K562 (cell line): ENCODE data around the gene CCDC85C.

Experiments used
- KAT7 ChIP-seq: sonication (generic); formaldehyde crosslinking; IDR thresholded peaks from 2 replicates; pipeline ENCODE4 v1.8.0; 2022; ENCODE audit warnings: missing genetic modification reagents, mild to moderate bottlenecking, borderline replicate concordance
- SMARCC2 ChIP-seq: fragments of 450-650 bp; IDR thresholded peaks from 2 replicates; pipeline ENCODE4 v1.6.1; 2017; ENCODE audit warnings: antibody characterized with exemption, moderate library complexity, mild to moderate bottlenecking, low read depth
- SMC3 ChIP-seq: conservative IDR thresholded peaks from 2 replicates; pipeline ENCODE4 v1.6.1; 2011; ENCODE audit warnings: low read depth, low read length, improper control_type of control experiment; ENCODE audit not compliant: insufficient read depth
- TF ChIP-seq, protein P1 (sequence below), 3 experiments: IDR thresholded peaks in 2 of 3; conservative IDR thresholded peaks in 1 of 3; 2 replicates each; pipeline ENCODE4 v1.5.1; 2011 to 2012; ENCODE audit warnings: low read length in 3 of 3, mild to moderate bottlenecking in 3 of 3, control low read depth in 2 of 3, improper control_type of control experiment in 1 of 3, inconsistent platforms in 1 of 3, low read depth in 1 of 3, mixed read lengths in 1 of 3, moderate library complexity in 1 of 3; ENCODE audit not compliant: insufficient read depth in 2 of 3

DNA sequence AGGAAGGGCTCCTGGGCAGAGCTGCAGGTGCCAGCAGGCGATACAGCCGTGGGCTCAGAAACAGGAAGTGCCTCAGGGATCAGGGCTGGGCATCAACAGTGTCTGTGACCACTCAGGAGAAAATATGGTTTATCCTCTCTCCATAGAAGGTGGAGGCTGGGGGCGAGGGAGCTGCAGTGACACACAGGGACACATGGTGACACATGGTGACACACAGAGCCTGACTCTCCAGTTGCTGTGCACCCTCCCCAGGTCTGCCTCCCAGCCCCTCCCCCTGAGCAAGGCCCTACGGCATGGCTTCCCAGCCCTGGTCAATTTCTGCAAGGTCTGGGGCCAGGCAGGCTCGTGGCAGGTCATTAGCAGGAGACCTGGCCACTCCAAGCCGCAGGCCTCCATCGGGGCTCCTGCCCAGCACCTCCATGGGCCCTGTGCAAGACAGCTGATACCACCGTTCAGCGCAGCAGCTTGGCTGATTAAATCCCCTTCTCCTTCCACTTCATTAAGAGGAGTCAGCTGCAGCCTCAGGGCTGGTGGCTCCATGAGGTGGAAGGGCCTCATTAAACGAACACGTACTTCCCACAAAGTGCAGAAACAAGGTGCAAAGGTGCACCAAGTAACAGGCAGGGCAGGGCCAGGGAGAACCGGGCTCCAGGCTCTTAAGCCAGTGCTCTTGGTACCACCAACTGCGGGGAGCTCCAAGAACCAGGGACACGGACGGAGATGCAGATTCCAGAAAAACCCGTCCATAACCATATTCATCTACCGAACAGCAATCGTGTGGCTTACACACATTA lies 62.1 kb downstream of the CCDC85C start:
- TF ChIP-seq KAT7, result no peak
- TF ChIP-seq, protein P1, sequence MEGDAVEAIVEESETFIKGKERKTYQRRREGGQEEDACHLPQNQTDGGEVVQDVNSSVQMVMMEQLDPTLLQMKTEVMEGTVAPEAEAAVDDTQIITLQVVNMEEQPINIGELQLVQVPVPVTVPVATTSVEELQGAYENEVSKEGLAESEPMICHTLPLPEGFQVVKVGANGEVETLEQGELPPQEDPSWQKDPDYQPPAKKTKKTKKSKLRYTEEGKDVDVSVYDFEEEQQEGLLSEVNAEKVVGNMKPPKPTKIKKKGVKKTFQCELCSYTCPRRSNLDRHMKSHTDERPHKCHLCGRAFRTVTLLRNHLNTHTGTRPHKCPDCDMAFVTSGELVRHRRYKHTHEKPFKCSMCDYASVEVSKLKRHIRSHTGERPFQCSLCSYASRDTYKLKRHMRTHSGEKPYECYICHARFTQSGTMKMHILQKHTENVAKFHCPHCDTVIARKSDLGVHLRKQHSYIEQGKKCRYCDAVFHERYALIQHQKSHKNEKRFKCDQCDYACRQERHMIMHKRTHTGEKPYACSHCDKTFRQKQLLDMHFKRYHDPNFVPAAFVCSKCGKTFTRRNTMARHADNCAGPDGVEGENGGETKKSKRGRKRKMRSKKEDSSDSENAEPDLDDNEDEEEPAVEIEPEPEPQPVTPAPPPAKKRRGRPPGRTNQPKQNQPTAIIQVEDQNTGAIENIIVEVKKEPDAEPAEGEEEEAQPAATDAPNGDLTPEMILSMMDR (IDR thresholded peaks at IDR 0.05 in 2 of 3, conservative IDR thresholded peaks at IDR 0.05 in 1 of 3; ENCODE audit: insufficient read depth in 2 of 3, low read depth in 1 of 3, low read length in 3 of 3), result no peak
- TF ChIP-seq SMARCC2, result no peak
- no peak for TF ChIP-seq SMC3
